SIG-M5 treated with dmso at 0.1 percent for 504 hours (cell line): ENCODE measurements around the gene MIPEP.

Source experiments
- DNase-seq: peaks from one replicate; lab custom pipeline; 2025; ENCODE audit not compliant: unreplicated experiment; lab: John Stamatoyannopoulos, UW

MIPEP gene

GRCh38 chr13:23811366-23812062, 77.7 kb downstream of the MIPEP start:
- DNase-seq, result no peak

GRCh38 chr13:23810685-23811240, 78.4 kb downstream of the MIPEP start:
- peak; percentile 2 for DNase-seq

- no peak for DNase-seq
Measured at GRCh38 chr13:23808803-23809202, 80.4 kb downstream of the MIPEP start.

DNA sequence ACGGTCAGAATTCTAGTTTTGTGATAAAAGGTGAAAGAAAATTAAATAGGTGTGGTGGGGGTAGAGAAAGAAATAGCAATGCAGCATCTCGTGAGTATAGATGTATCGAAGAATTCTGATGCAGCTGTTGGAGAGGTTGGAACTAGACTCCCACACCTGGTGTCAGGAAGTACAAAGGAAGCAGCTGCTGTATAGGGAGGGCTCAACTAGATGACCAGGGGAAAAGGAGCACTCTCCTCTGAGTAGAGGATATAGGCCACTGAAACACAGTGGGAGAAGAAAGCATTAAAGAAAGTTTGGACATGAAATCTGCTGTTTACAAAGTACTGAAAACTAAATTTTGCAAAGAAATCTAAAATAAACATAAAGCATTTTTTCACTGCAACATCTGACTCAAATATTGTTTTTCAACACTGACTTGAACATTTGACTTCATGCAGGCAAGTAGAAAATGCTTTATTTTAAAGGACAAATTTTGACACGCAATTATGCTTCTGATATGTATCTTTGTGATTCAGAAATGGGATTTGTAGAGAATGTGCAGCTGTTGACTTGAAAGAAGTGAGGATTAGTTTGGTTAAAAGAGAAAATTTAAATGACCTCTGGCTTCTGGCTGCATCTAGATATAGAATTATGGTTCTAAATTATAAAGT, 82.2 kb downstream of the MIPEP start:
- no peak for DNase-seq

DNA sequence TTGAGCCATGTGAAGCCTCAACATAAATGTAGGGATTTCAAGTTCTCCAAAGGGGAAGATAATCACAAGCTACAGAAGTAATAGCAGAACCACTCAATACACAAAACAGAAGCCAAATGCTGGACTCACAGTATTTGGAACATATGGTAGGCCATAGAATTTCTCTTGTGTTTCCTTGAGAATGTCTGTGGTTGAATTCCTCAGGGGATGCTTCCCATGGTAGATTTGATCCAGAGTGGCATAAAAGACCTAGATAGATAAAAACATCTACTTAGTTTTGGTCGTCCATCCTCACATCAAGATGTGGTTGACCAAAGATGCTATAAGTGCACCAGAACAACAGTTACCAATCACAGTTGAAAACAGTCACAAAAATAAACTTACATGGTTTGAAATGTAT, 83.4 kb downstream of the MIPEP start:
- DNase-seq, result no peak

GRCh38 chr13:23805122-23805521, 84.1 kb downstream of the MIPEP start:
- no peak for DNase-seq

GRCh38 chr13:23804166-23804565, 85.0 kb downstream of the MIPEP start:
- DNase-seq, result no peak

DNA sequence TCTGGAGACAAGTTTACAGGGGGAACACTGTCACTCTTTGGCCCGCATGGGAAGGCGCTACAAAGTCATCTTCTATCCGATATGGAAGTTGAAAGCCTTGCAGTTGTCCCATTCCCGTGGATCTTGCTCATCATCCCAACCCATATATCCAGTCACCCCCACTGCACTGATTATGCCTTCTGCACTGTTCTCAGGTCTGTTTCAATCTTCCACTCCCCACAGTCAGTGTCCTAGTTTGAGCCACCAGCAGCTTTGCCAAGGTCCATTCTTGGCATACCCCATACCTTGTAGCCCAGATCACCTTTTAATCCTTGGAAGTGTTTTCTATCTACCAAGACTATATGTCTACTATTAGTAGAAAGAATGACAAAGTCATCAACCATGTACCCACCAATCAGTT, 88.1 kb downstream of the MIPEP start:
- no peak for DNase-seq

- no peak for DNase-seq
Measured at GRCh38 chr13:23799945-23800344, 89.3 kb downstream of the MIPEP start.

- DNase-seq, result no peak
Measured at GRCh38 chr13:23797276-23797903, 91.8 kb downstream of the MIPEP start.

- DNase-seq, result no peak
Measured at GRCh38 chr13:23796551-23796950, 92.6 kb downstream of the MIPEP start.

GRCh38 chr13:23794267-23795161, 94.7 kb downstream of the MIPEP start:
- DNase-seq, result no peak

GRCh38 chr13:23793711-23794110, 95.5 kb downstream of the MIPEP start:
- no peak for DNase-seq

- DNase-seq, result no peak
Measured at GRCh38 chr13:23792680-23793079, 96.5 kb downstream of the MIPEP start.

GRCh38 chr13:23790577-23791170, 98.5 kb downstream of the MIPEP start:
- no peak for DNase-seq

DNA sequence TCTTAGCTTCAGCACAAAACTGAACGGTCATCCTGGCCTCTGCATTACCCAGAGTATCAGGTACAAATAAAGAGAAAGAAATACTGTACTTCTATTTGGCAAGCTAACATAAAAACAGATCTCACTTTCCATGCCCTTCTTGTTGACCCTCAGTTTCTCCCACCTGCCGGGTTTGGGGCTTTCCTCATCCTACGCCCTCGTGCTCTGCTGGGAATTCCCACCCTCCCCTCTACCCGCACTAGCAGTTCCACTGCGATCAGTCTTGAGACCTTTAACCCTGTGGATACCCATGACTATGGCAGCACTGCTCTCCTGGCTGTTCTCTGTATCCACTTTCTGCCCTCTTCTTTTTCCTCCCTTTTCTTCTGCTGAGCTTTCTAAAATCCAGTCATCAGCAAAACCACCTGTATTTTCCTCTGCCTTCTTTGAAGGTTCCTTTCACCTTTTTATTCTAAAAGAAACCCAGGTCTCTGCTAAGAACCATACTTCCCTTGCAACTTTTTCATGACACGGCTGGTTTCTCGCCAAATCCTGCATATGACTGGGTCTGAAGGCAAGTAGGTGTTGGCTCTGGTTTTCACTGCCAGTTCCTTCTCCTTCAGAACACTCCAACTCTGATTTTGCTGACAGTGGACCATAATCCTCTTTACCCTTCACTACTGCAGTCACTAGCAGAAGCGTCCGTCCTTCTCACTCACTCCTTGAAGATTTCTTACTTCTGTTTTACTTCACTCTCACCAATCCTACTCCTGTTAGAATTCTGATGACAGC, 99.4 kb downstream of the MIPEP start:
- DNase-seq, result no peak

DNA sequence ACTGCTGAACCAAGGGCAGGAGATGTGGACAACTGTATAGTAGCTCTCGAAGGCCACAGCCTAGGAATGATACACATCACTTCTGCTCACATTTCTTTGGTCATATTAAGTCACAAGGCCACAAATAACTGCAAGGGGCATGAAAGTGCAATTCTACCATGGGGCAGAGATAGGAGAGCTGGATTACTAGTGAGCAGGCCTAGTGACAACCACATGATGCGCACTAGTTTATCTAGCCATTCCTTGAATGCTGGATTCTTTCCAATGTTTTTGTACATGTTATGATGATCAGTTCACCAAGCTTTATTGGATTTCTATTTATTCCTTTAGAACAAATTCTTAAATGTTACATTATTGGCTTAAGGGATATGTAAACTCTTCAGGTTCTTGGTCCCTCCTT, 100.7 kb downstream of the MIPEP start:
- no peak for DNase-seq

DNA sequence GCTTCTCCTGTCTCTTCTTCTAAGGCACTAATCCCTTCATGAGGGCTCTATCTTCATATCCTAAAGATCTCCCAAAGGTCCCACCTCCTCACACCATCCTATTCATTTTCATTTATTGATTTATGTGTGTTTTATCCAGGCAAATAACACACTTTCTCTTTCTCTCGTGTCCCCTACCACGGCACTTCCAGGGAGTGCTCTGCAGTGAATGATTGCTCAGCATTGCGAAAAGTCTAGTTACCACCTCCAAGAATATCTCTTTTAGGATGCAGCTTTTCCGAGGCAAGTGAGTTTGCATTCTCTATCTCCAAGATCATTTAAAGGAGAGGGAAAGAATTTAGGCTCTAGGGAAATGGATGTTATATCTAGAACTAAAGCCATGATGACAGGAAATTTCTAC, 101.7 kb downstream of the MIPEP start:
- DNase-seq, result no peak

DNA sequence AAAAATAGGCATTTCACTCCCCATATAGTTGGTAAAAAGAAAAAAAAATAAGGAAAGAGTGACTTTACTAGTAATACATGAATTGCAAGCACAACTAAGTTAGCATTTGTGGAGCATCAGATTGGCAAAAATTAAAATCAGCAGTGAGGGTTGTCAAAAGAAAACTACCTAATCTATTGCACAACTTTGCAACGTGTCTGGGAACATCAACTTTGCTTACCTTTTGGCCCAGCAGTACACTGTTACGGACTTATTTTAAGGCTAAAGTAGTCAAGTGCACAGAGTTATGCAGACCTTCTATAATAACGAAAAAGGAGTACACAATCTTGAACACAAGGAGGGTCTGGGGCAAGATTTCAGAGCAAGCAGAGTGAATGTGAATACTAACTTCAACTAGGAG, 102.6 kb downstream of the MIPEP start:
- DNase-seq, result no peak

- DNase-seq, result peak; percentile 5
Measured at GRCh38 chr13:23778879-23779278, 110.3 kb downstream of the MIPEP start.
